HUES64 (cell line): ENCODE data around the gene LDLRAD4.

ENCODE experiments used
- H3K27ac ChIP-seq: 2 replicates; pipeline ENCODE4 v1.7.0; 2013; ENCODE audit warnings: low read depth, low read length, inconsistent platforms
- H3K27me3 ChIP-seq: 2 replicates; pipeline ENCODE4 v1.6.1; 2013; ENCODE audit warnings: mild to moderate bottlenecking, low read length; ENCODE audit not compliant: insufficient read depth
- H3K36me3 ChIP-seq: 2 replicates; pipeline ENCODE4 v1.6.1; 2013; ENCODE audit warnings: mild to moderate bottlenecking, low read length; ENCODE audit not compliant: insufficient read depth
- H3K4me1 ChIP-seq: 2 replicates; pipeline ENCODE4 v1.6.1; 2013; ENCODE audit warnings: mild to moderate bottlenecking, low read length, moderate library complexity; ENCODE audit not compliant: insufficient read depth
- H3K4me3 ChIP-seq: 2 replicates; pipeline ENCODE4 v1.5.1; 2013; ENCODE audit warnings: mild to moderate bottlenecking, low read length, moderate library complexity
- H3K9ac ChIP-seq: 2 replicates; pipeline ENCODE4 v1.6.1; 2013; ENCODE audit warnings: mild to moderate bottlenecking, low read depth, low read length
- H3K9me3 ChIP-seq: 2 replicates; pipeline ENCODE4 v1.6.1; 2013; ENCODE audit warnings: low read depth, low read length; ENCODE audit not compliant: insufficient read depth
- WGBS: fragments of 150-250, 120-280 bp; methylation state at CpG from one replicate; pipeline ENCODE4 v1.1.7; 2013; ENCODE audit warnings: missing lambda C conversion rate; 5-methylcytosine and 5-hydroxymethylcytosine counted together

LDLRAD4 gene

GRCh38 chr18:13623871-13624270, 405.3 kb downstream of the LDLRAD4 start:
- Histone ChIP-seq H3K4me3 (no peak overlapping the region), H3K9ac (no peak overlapping the region), H3K27ac (no peak overlapping the region), H3K9me3 (no peaks in the 10 kb centered on the region), H3K36me3 (no peaks in the 10 kb centered on the region), H3K27me3 (no peaks in the 10 kb centered on the region), H3K4me1 (no peaks in the 10 kb centered on the region)
- WGBS = 94% methylated on average over 13 of the region's 13 CpGs

- no peak overlapping the region for H3K4me3 ChIP-seq
- H3K9ac ChIP-seq = no peak overlapping the region
- no peak overlapping the region for H3K27ac ChIP-seq
- H3K27me3 ChIP-seq = no peaks in the 10 kb centered on the region
- no peaks in the 10 kb centered on the region for H3K36me3 ChIP-seq
- 89% methylated on average over 11 of the region's 11 CpGs for WGBS
- H3K9me3 ChIP-seq = no peaks in the 10 kb centered on the region
- no peaks in the 10 kb centered on the region for H3K4me1 ChIP-seq
Observed at GRCh38 chr18:13624563-13625237, 406.1 kb downstream of the LDLRAD4 start.

GRCh38 chr18:13625355-13625754, 406.8 kb downstream of the LDLRAD4 start:
- H3K27ac ChIP-seq = no peak overlapping the region
- WGBS = 91% methylated on average over 7 of the region's 10 CpGs
- H3K9me3 ChIP-seq = no peaks in the 10 kb centered on the region
- no peak overlapping the region for H3K4me3 ChIP-seq
- H3K4me1 ChIP-seq = no peaks in the 10 kb centered on the region
- no peak overlapping the region for H3K9ac ChIP-seq
- no peaks in the 10 kb centered on the region for H3K27me3 ChIP-seq
- no peaks in the 10 kb centered on the region for H3K36me3 ChIP-seq

- no peaks in the 10 kb centered on the region for H3K36me3 ChIP-seq
- WGBS = 94% methylated on average over 7 of the region's 8 CpGs
Observed at GRCh38 chr18:13625843-13626543, 407.4 kb downstream of the LDLRAD4 start.

GRCh38 chr18:13626544-13626908, 408.0 kb downstream of the LDLRAD4 start:
- Histone ChIP-seq H3K4me3 (no peak overlapping the region), H3K27ac (no peak overlapping the region), H3K9ac (no peak overlapping the region), H3K27me3 (no peaks in the 10 kb centered on the region), H3K9me3 (no peaks in the 10 kb centered on the region), H3K4me1 (no peaks in the 10 kb centered on the region), H3K36me3 (no peaks in the 10 kb centered on the region)
- WGBS = 89% methylated on average over 2 of the region's 2 CpGs

More at GRCh38 chr18:13625843-13626543, 407.4 kb downstream of the LDLRAD4 start:
- H3K4me3 ChIP-seq = no peak overlapping the region
- H3K9ac ChIP-seq = no peak overlapping the region
- no peaks in the 10 kb centered on the region for H3K9me3 ChIP-seq
- no peaks in the 10 kb centered on the region for H3K27me3 ChIP-seq
- H3K27ac ChIP-seq = no peak overlapping the region
- H3K4me1 ChIP-seq = no peaks in the 10 kb centered on the region

- Histone ChIP-seq H3K27me3 (no peaks in the 10 kb centered on the region), H3K27ac (no peak overlapping the region), H3K9ac (peak overlapping the region; percentile 23; the same call in 1 of the 2 replicates), H3K36me3 (no peaks in the 10 kb centered on the region), H3K9me3 (peaks cover 5% of the 10 kb centered on the region; the same call in 1 of the 2 replicates), H3K4me3 (no peak overlapping the region), H3K4me1 (no peaks in the 10 kb centered on the region)
- 94% methylated on average over 8 of the region's 8 CpGs for WGBS
Observed at GRCh38 chr18:13627639-13628038, 409.1 kb downstream of the LDLRAD4 start.

GRCh38 chr18:13628211-13628610, 409.7 kb downstream of the LDLRAD4 start:
- peaks cover 11% of the 10 kb centered on the region; the same call in 1 of the 2 replicates for H3K9me3 ChIP-seq
- WGBS = 87% methylated on average over 9 of the region's 9 CpGs
- H3K4me1 ChIP-seq = no peaks in the 10 kb centered on the region
- H3K27me3 ChIP-seq = no peaks in the 10 kb centered on the region
- H3K9ac ChIP-seq = no peak overlapping the region
- H3K36me3 ChIP-seq = no peaks in the 10 kb centered on the region
- H3K4me3 ChIP-seq = no peak overlapping the region
- H3K27ac ChIP-seq = no peak overlapping the region

- Histone ChIP-seq H3K27ac (no peak overlapping the region), H3K9me3 (peaks cover 11% of the 10 kb centered on the region; the same call in 1 of the 2 replicates), H3K4me3 (no peak overlapping the region), H3K27me3 (no peaks in the 10 kb centered on the region), H3K36me3 (no peaks in the 10 kb centered on the region), H3K9ac (no peak overlapping the region), H3K4me1 (no peaks in the 10 kb centered on the region)
- WGBS = 55% methylated on average over 8 of the region's 8 CpGs
Observed at GRCh38 chr18:13629841-13630715, 411.5 kb downstream of the LDLRAD4 start.

GRCh38 chr18:13630716-13631268, 412.2 kb downstream of the LDLRAD4 start:
- no peaks in the 10 kb centered on the region for H3K4me1 ChIP-seq
- no peaks in the 10 kb centered on the region for H3K27me3 ChIP-seq
- no peaks in the 10 kb centered on the region for H3K36me3 ChIP-seq
- H3K4me3 ChIP-seq = no peak overlapping the region
- no peak overlapping the region for H3K9ac ChIP-seq
- H3K27ac ChIP-seq = no peak overlapping the region
- peaks cover 11% of the 10 kb centered on the region; the same call in 1 of the 2 replicates for H3K9me3 ChIP-seq
- 87% methylated on average over 6 of the region's 7 CpGs for WGBS

GRCh38 chr18:13633700-13634099, 415.1 kb downstream of the LDLRAD4 start:
- H3K4me3 ChIP-seq = no peak overlapping the region
- H3K27ac ChIP-seq = no peak overlapping the region
- 95% methylated on average over 5 of the region's 5 CpGs for WGBS
- H3K4me1 ChIP-seq = no peaks in the 10 kb centered on the region
- H3K9me3 ChIP-seq = peaks cover 11% of the 10 kb centered on the region; the same call in 1 of the 2 replicates
- H3K9ac ChIP-seq = no peak overlapping the region
- H3K27me3 ChIP-seq = no peaks in the 10 kb centered on the region
- H3K36me3 ChIP-seq = no peaks in the 10 kb centered on the region
